HG03521 (cell line): ENCODE results near the gene ELF5.

Source experiments
- ATAC-seq: cut with Tn5 transposase; IDR thresholded peaks from one replicate; pipeline ENCODE4 v1.9.1; 2021; ENCODE audit warnings: mild to moderate bottlenecking, moderate library complexity; ENCODE audit not compliant: unreplicated experiment

ELF5 gene

DNA sequence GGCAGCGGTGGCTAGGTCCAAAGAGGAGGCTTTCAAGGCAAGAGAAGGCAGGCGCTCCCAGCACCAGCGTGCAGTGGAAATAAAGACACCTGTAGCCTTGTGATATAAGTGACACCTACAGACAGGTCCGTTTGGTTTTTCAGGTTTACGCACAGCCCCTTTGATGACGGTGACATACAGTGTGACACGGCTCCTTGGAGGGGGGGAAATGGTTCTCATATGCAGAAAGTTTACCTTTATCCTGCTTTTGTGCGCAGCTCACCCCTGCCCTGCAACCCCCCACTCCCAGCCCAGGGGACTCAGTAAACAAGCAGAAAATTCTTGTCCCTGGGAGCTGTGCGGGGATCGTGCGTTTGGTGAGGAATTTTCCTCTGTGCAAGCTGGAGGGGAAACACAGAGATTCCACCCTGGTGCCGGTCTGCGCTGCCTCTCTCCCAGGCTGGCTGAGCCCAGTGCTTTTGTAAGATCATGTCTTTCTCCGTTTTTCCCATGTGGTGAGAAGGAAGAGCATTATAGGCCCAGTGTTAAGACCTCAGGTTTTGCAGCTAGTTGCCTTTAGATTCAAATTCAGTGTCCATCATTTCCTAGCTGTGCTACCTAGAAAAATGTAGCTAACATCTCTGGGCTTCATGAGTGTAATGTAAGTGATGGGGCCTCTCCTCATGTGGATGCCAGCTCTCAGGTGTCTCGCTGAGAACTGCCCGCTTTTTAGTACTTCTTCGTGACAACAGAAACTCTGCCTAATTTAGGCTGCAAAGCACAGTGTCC is at the start of gene ELF5:
TSS of gene ELF5 (minus strand) at position 113 of the 768 bp plus-strand sequence. CDS start 8,045 bp downstream, outside the sequence.
- no peak for ATAC-seq

DNA sequence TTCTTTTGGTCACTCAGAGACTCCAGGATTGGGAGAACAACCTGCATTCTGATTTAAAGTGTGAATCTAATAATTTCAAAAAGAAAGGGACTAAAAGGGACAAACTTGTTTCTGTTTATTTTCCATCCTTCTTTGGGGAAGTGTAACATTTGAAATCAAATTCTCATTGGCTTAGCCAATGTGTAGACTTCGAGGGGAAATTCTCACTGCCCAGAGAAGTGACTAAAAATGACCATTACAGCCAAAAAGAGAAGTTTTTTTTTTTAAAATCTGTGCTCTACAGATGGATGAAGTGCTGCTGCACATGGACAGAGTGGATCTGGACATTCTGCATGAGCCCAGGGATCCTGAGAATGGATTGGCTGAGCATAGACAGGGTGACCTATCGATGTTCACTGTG is 49.4 kb upstream of the ELF5 start:
- no peak for ATAC-seq

DNA sequence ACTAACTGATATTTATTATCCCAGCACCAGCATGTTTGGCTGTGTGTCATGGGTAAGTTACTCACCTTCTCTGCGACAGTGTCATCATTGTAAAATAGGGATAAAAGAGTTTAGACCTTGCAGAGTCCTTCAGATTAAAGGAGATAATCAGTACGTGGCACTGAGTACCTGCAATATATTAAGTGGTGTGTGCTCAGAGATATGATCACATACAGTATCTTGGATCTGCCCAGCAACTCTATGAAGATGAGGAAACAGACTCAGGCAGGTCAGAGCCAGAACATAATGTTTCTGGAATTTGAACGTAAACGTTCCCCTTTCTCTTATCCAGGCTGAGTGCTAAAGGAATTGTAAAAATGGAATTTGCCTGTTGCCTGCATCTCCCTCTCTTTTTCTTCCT is 46.9 kb upstream of the ELF5 start:
- ATAC-seq: no peak

DNA sequence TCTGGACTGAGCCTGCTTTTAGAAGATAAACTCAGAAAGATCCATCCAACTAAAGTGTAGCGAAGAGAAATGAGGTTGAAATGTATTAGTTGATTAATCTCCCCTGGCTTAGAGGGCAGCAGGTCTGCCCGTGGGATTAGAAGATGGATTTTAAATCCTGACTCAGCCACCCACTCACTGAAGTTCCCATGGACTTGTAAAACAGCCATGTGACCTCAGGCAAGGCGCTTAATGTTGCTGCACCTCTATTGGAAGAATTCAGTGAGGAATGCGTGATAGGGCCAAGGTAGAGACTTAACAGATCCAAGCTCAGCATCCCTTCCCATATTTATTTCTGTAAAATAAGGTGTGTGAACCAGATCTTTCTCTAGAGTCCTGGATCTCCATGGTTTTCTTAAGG is 45.1 kb upstream of the ELF5 start:
- ATAC-seq: no peak

DNA sequence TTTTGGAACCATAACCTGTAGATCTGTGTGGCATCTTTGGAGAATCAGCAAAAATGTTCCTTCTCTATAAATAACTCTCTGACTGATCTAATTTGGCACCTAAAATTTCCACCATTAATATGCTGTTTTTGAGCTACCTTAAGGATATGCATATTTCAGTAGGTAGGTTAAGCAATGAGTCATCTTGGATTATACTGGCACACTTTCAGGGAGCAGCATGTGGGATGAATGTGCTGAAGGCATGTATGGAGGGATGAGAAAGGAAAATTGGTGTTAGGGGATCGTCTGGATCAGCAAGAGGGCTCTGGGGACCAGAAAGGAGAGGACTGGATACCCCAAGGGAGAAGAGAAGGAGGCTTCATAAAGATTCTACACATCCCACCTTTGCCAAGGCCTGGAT is 44.6 kb upstream of the ELF5 start:
- no peak for ATAC-seq

DNA sequence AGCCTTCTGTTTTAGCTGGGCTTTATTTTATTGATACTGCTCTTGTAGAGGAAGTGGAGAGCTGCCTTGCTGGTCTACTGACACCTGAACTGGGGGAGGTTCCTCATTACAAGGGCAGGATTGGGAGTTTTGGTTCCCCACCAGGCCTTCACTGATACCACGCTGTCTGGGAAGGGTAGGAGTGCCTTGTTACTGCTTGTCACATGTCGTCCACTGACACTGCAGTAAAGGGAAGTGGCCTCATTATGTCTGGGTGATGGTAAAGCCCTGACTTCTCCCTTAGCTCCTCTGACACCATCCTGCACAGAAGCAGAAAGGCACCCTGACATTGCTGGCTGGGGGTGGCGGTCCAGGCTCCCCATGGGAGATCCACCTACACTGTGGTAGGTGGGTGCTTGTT is 38.7 kb upstream of the ELF5 start:
- no peak for ATAC-seq

DNA sequence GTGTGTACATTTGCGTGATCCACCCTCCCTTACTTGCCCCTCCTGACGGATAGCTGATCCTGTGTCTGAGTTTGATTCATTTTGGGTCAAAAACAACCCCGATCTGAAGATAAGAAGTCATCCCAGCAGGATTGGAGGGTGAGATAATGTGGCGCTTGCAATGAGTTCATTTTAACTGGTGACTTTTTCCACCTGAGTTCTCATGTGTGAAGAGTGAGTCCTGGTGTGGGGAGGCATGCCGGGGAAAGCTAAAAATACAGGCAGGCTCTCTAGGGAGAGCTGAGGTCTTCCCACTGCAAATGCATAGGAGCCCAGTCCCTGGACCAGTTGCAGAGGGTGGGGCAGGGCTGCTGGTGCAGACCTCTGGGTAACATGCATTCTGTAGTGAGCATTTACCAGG is 35.7 kb upstream of the ELF5 start:
- no peak for ATAC-seq

DNA sequence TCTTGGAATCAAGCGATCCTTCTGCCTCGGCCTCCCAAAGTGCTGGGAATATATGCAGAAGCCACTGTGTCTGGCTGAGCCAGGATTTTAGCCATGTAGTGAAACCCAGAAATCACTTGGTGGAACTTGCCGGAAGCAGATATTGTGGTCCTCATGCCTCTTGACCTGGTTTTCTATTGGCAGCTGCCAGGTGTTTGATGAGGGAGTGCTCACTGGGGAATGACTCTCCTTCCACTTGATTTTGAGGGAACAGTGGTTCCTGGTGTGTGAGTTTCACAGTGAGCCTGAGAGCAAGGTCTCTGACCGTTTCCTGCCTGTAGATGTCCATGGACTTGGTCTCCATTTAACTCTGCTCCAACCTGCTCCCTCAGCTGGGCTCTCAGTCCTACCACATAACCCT is 34.7 kb upstream of the ELF5 start:
- no peak for ATAC-seq

DNA sequence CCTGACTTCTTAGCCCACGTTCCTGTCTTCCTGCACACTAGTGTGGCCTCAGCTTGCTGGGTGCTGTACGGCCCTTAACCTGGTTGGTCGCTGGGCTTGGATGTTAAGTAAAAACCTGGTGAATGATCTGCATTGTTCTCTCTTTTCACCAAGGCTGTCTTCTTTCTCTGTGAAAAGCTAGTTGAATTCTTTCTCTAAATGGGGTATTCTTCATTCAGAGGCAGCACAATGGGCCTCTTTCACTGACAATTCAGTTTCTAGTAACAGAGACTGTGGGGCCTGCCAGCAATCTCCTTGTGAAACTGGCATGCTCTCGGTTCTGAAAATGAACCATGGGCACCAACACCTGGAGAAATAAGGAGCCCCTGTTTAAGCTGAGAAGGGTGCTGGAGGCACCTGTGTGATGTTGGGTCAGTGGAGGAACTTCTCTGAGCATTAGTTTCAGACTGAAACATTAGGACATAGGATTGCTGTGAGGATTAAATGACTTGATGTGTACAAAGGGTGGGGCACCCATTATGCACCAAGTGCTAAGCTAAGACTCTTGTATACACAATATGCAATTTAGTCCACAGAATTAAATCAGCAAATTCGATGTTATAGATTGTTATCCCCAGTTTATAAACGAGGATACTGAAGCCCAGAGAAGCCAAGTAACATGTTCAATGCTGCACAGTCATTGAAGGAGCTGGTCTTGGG is 33.1 kb upstream of the ELF5 start:
- ATAC-seq: no peak

DNA sequence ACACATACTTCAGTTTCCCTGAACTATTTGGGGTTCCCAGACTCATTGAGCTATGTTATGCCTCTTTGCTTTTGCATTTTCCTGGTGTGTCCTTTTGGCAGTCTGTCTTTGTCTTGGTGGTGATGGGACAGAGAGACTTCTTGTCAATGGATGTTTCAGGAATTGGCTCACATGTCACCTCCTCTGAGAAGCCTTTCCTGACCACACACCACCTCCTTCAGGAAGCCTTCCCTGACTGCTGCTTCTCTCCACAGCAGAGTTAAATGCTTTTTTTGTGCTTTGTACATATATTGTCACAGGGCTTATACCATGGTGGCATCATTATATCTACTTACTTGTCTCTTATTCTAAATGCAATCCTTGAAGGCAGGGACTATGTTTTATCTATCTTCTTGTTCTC is 28.5 kb upstream of the ELF5 start:
- ATAC-seq: no peak

DNA sequence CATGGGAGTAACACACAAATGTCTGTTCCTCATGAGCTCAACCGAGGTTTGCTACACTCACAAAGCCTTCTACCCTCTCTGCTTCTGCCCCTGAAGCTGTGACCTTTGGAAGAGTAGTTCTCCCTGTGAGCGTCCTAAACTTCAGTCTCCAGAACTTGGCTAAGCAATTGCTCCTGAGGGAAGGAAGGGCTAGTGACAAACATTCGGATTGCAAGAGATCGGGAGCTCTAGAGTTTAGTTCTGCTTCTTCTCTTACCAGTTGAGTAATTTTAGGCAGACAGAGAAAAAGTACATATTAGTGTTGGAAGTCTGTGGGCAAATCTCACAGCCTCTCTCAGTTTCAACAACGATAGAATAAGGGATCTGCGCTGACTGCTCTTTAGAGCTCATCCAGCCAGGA is 27.3 kb upstream of the ELF5 start:
- no peak for ATAC-seq

DNA sequence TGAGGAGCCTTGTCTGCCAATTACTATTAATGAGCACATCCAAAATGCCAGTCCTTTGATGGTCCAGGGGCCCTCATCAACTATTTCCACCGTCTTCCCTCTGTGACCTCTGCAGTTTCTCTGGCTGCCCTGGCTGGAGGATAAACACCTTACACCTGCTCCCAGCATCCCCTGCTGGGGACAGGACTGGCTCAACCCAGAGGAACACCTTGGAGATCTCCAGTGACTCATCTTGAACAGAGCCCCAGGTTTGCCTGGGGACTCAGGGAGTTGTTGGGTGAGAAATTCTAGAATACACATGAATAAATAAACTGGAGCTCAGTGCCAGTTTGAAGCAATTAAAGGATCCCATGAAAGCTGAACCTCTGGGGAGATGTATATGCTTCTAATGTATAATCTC is 24.0 kb upstream of the ELF5 start:
- no peak for ATAC-seq

DNA sequence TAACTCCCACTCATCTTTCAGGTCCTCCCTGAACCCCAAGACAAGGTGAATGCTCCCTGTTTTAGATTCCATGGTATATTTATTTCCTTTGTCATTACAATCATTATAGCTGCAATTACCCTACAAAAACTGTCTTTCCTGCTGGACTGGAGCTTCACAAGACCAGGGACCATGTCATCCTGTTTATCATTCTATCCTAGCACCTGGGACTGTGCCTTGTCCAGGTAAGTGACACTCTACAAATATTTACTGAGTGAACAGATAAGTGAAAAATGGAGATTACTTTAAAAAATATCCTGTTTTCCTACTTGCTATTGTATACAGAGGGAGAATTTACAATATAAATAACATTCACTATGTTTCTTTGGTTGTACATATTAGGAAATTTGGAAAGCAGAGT is 22.5 kb upstream of the ELF5 start:
- no peak for ATAC-seq

DNA sequence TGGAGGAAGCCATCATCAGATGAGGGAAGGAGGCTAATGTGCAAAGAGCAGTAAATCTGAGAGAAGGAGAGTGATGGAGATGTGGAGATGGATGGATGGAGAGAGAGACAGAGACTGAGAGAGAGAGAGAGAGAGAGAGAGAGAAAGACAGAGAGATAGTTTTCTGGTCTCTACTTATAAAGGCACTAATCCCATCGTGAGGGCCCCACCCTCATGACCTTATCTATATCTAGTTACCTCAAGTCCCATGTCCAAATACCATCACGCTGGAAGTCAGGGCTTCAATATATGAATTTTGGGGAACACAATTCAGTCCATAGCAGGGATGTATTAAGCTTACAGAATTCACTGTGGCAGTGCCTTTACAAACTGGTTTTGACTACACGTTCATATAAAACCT is 21.2 kb upstream of the ELF5 start:
- no peak for ATAC-seq

DNA sequence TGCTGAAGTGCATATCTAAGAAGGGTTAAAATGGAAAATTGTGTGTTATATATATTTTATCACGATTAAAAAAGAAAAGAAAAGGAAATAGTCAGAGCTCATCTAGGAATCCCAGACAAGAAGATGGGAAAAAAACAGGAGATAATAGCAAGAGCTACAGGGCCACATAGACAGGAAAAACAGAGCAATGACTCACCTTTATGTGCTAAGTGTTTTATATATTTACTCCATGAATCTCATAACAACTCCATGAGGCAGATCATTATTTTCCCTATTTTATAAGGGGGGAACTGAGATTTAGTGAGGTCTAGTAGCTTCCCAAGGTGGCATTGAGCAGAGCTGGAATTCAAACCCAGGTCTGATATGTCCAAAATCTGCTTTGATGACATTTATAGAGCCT is 18.1 kb upstream of the ELF5 start:
- no peak for ATAC-seq

DNA sequence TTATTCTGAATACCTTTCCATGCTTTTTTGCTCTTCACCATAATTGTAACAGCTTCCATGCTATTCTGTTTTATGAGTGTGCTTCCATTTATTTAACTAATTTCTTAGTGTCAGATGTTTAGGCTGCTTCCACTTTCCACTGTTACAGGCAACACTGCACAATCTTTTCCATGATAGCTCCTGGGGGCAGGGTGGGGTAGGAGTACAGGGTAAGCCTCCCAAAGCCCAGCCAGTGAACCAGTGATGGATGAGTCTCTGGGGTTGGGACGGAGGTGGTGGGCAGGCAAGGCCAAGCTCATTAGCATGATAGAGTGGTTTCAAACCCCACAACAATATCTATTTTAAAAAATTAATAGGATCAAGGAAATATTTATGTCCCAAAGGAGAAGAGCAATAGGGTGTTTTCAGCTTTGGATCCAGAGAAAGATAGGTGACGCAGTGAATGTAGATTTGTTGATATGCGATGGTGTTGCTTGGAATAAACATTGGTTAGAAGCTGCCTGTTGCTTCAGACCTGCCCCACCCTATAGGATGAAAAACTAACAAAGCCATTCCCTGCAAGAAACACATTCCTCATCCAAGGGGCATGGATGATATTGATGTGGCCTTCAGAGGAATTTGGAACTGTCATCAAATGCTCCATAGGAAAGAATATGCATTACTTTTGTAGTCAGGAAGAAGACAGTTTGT is 17.1 kb upstream of the ELF5 start:
- ATAC-seq: no peak

DNA sequence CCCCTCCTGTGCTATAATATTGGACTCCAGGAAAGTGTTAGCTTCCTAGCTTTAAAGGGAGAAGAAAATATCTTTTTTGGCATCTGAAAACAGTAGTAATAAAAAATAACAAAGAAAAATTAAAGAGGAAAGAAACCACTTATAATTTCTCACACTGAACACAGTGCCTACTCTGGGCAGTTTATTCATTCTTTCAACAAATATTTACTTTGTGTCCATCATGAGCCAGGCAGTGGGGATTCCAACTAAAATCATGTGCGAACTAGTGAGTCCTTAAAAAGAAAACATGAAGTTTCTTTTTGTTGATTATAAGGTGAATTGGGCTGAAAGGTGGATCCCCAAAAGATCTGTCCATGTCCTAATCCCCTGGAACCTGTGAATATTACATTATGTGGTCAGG is 16.0 kb upstream of the ELF5 start:
- no peak for ATAC-seq

DNA sequence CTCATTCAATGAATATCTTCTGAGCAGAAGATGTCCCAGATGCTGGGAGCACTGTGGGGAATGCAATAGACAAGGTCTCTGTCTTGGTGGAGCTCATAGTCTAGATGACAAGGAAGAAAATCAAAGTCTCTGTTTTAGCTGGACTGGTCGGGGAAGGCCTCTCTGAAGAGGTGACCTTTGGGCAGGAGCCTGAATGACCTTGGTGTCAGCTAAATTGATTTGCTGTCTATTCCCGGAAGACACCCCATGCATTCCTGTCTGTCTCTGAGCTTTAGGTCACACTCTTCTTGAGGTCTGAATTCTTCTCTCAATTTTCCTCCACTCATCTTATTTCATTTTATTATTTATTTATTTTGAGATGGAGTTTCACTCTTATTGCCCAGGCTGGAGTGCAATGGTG is 14.5 kb upstream of the ELF5 start:
- no peak for ATAC-seq

DNA sequence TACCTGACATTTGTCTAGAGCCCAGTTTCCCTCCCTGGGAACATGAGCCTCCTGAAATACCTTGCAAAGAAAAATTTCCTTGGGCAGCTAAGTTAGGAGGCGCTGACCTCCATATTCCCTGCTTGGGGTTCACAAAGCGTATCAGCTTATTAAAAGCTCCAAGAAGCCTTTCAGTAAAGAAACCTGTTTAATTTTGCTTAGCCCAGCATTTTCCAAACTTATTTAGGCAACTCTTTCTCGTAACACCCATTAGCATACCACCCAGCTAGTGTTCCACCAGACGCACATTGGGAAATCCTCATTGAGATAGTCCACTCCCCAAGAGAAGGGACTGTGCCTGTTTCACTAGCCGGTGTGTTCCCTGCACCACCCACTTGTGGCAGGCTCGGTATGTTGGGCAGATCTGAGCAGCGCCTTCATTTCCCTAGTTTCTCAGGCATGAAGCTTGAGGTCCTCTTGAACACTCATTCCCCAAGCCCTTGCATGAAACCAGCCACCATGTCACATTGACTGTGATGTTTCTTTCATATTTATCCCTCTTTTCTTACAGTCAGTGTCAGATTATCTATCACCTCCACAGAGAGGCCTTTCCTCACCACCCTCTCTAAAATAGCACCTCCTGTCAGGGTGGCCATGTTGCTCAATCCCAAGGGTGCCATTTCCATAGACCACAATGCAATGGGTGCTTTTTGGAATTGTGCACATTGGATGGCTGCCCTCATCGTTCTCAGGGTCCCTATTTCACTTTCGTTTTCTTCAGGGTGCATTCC is 12.5 kb upstream of the ELF5 start:
- ATAC-seq: no peak

DNA sequence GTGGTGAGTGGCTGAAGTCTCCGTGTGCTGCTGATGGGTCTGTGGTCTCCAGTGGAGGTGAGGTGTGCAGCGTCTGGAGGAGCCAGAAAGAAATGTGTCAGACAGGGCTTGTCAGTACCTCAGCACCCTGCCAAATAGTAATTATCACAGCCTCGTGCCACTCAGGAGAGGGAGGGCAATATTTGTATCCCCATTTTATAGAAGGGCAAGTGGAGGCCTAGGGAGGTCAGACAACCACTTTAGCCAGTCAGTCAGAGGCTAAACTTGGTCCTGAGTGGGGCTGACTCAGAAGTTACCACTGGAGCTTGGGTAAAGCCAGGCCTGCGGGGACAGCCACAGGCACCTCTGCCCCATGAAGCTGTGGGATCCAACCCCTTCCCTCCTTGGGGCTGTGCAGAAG is 11.5 kb upstream of the ELF5 start:
- no peak for ATAC-seq

DNA sequence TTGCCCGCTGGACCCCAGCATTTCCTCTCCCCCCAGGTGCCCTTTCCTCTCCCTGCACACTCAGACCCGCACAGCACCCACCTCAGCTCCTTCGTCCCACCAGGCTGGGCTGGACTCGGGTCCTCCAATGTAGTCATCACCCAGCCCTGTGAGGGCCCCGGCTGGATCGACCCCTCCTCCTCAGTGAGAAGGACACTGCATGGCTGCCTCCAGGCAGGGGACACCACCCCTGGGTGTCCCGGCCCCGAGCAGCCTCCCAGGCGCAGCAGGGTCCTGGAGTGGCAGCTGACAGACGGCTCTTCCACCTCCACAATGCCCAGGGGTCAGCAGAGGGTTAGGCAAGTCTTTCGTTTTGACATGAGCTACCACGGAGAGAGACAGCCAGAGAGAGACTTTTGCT is 11.1 kb upstream of the ELF5 start:
- ATAC-seq: no peak
